HG02571 (cell line): ENCODE data around the gene OR6B2.

Experiments used
- ATAC-seq: cut with Tn5 transposase; IDR thresholded peaks from one replicate; pipeline ENCODE4 v1.9.1; 2021; ENCODE audit warnings: mild to moderate bottlenecking, moderate library complexity; ENCODE audit not compliant: unreplicated experiment

Gene OR6B2

DNA sequence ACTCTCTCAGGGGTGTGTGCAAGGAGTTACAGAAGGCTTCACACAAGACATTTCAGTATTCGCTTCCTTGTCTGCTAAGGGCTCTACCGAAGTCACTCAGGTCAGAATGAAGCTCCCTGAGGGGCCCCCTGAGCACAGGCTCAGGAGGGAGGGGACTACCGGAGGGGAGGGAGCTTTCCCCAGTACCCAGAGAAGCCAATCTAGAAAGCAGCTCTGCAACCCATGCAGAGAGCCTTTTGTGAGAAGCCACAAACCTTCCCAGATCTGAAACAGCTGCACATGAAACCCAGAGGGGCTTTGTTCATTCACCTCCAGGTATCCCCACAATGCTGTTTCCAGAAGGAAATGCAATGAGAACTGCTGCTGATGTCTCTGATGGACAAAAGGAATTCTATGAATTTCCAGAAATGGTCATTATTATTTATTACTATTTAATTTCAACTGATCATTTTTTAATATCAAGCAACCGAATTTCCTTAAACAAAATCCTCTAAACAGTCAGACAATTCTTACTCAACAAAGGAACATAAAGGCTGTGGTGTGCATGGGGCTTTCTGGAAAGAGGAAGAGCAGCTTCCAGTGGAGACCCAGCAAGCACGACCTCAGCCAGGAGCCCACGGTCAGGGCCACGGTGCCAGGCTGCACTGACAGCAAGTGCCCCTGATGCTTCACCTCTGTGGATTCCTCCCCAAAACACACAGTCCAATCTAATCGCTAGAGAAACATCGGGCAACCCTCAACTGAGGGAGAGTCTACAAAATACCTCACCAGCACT lies 47.0 kb downstream of the OR6B2 start:
- ATAC-seq: no peak
